Bronchial epithelial cell (primary cell): Measurements from ENCODE around the gene GRK1. TPM values are rescaled to one million over a fixed set of nuclear protein-coding genes. Genes with fewer than 3 reads are reported as not detected.
"Not testable (repeated sequence)": the region's sequence is repeated elsewhere in the genome, so short reads cannot be mapped to it uniquely, and the experiment has no call there.

Source experiments
- DNase-seq: peaks from one replicate; pipeline ENCODE4 v3.0.0-alpha.2; 2010; ENCODE audit warnings: low read depth
- FAIRE-seq: peaks from 2 replicates; lab custom pipeline; 2011; peaks lifted over from hg19 to GRCh38; lab: Jason Lieb, UNC
- H3K27me3 ChIP-seq: 2 replicates; pipeline ENCODE4 v1.5.1; 2011; ENCODE audit warnings: low read length; ENCODE audit not compliant: control insufficient read depth, insufficient read depth
- H3K36me3 ChIP-seq: 2 replicates; pipeline ENCODE4 v1.5.1; 2011; ENCODE audit warnings: low read length; ENCODE audit not compliant: control insufficient read depth, insufficient read depth
- H3K4me3 ChIP-seq: 2 replicates; pipeline ENCODE4 v1.5.1; 2011; ENCODE audit warnings: mild to moderate bottlenecking, low read depth, low read length, control low read depth
- total RNA-seq: library from RNA; depleted of rRNA; stranded (reverse); fragments of >200 nt; gene quantifications from 2 replicates; pipeline ENCODE4 v1.2.1, GENCODE V29; 2014
- TF ChIP-seq, protein P1 (sequence below): IDR thresholded peaks from 2 replicates; pipeline ENCODE4 v1.5.1; 2011; ENCODE audit warnings: mild to moderate bottlenecking, moderate library complexity, low read length, control low read depth, inconsistent platforms; ENCODE audit not compliant: insufficient read depth, severe bottlenecking

GRK1 gene
- total RNA-seq, 1 donor from 2014 or later, result not detected

DNA sequence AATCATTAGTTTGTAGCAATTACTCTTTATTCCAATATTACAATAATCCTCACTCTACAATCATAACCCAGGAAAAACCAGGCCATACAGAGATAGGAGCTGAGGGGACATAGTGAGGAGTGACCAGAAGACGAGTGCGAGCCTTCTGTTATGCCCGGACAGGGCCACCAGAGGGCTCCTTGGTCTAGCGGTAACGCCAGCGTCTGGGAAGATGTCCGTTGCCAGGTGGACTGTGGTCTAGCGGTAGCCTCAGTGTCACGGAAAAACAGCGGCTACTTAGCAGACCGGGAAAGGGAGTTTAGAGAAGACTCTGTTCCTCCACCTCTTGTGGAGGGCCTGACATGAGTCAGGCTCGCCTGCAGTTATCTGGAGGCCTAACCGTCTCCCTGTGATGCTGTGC, 45.5 kb upstream of the GRK1 start:
- peaks cover 15% of the 10 kb centered on the region for H3K36me3 ChIP-seq
- not testable (repeated sequence) for H3K4me3 ChIP-seq, H3K27me3 ChIP-seq, FAIRE-seq, DNase-seq
- TF ChIP-seq, protein P1, sequence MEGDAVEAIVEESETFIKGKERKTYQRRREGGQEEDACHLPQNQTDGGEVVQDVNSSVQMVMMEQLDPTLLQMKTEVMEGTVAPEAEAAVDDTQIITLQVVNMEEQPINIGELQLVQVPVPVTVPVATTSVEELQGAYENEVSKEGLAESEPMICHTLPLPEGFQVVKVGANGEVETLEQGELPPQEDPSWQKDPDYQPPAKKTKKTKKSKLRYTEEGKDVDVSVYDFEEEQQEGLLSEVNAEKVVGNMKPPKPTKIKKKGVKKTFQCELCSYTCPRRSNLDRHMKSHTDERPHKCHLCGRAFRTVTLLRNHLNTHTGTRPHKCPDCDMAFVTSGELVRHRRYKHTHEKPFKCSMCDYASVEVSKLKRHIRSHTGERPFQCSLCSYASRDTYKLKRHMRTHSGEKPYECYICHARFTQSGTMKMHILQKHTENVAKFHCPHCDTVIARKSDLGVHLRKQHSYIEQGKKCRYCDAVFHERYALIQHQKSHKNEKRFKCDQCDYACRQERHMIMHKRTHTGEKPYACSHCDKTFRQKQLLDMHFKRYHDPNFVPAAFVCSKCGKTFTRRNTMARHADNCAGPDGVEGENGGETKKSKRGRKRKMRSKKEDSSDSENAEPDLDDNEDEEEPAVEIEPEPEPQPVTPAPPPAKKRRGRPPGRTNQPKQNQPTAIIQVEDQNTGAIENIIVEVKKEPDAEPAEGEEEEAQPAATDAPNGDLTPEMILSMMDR, result peak; percentile 21

DNA sequence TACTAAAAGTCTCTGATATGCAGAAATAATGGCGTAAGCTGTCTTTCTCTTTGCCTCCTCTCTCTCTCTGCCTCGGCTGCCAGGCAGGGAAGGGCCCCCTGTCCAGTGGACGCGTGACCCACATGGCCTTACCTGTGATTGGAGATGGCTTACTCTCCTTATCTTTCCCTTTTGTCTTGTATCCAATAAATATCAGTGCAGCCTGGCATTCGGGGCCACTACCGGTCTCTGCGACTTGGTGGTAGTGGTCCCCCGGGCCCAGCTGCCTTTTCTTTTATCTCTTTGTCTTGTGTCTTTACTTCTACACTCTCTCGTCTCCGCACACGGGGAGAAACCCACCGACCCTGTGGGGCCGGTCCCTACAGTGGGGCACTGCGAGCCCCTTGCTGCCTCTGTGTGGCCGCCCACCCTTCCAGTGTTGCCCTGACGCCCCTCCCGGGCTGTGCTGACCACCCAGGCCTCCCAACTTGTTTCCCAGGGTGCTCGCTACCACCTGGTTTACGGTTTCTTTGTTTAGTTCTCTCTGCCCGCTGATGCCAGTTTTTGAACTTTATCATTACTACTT, 45.0 kb upstream of the GRK1 start:
- not testable (repeated sequence) for FAIRE-seq, H3K27me3 ChIP-seq, DNase-seq, H3K4me3 ChIP-seq
- peaks cover 16% of the 10 kb centered on the region for H3K36me3 ChIP-seq

DNA sequence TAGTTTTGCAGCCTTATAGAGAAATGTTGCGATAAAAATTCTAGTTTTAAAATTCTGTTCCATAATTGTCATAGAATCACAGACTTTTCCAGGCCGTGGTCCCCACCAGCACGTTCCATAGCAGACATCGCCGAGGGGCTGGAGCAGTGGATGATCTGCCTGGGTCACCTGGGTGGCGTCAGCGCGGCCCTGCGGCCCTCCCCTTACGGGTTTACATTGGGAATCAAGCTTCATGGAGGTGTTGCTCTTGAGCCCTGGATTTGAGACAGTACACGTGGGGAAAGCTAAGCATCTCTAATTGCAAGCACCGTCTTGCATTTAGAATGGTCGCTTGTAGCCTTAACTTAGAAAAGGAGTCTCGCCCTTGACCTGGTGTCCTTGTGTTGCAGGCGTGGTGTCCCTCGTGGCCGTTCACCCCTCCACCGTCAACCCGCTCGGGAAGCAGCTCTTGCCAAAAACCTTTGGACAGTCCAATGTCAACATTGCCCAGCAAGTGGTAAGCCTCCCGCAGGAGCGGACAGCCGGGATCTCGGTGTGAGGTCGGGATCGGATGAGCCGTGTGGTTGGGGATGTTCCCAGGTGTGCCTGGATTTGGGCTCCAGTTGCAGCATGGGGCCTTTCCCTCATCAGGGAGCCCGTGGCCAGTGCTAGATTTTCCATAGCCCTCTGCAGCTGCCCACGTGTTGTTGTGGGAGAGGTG, 44.1 kb upstream of the GRK1 start:
- peaks cover 18% of the 10 kb centered on the region for H3K36me3 ChIP-seq
- H3K4me3 ChIP-seq, result no peak overlapping the region
- FAIRE-seq, result no peak
- TF ChIP-seq, protein P1, result no peak
- H3K27me3 ChIP-seq, result no peaks in the 10 kb centered on the region
- DNase-seq, result no peak

DNA sequence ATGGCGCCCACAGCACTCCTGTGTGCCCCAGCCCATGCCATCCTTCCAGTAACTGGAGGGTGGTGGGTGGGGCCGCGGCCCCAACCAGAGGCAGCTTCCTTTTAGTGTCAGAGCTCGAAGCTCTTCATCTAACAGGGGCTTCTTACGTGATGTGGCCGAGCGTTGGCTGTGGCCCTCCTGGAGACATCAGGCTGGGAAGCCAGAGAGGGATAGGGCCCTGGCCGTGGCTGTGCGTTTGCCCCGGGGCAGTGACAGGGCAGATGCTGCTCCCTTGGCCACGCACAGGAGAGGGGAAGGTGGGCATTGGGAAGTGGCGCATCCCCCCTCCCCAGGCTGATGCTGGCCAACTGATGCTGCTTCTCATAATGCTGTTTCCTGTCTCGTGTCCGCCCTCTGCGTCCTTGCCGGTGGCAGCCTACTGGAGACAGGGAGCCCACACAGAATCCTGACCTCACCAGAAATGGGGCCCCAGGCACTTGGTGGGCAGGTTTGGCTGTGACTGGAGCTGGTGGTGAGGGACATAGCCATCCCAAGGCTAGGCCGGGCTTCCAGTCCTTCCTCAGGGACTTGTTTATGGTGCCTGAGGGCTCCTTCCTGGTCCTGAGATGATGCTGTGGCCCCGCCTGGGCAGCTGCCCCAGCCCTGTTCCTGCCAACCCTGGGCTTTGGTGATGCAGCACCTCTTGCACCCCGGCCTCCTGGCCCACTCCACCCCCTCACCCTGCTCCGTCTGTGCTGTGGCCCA, 43.4 kb upstream of the GRK1 start:
- TF ChIP-seq, protein P1, result no peak
- Histone ChIP-seq H3K27me3 (no peaks in the 10 kb centered on the region), H3K36me3 (peaks cover 22% of the 10 kb centered on the region), H3K4me3 (no peak overlapping the region)
- no peak for DNase-seq
- no peak for FAIRE-seq

DNA sequence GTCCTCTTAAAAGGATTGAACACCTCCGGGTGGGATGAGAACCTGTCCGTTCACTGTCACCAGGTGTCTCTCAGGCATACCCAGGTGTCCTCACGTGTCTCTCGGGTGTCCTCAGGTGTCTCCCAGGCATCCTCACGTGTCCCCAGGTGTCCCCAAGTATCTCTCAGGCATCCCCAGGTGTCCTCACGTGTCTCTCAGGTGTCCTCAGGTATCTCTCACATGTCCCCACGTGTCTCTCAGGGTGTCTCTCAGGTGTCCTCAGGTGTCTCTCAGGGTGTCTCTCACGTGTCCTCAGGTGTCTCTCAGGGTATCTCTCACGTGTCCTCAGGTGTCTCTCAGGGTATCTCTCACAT, 42.8 kb upstream of the GRK1 start:
- DNase-seq (no peak), FAIRE-seq (peak; percentile 23)
- no peak overlapping the region for H3K4me3 ChIP-seq
- H3K36me3 ChIP-seq, result peaks cover 23% of the 10 kb centered on the region
- H3K27me3 ChIP-seq, result no peaks in the 10 kb centered on the region
- TF ChIP-seq, protein P1, result no peak

DNA sequence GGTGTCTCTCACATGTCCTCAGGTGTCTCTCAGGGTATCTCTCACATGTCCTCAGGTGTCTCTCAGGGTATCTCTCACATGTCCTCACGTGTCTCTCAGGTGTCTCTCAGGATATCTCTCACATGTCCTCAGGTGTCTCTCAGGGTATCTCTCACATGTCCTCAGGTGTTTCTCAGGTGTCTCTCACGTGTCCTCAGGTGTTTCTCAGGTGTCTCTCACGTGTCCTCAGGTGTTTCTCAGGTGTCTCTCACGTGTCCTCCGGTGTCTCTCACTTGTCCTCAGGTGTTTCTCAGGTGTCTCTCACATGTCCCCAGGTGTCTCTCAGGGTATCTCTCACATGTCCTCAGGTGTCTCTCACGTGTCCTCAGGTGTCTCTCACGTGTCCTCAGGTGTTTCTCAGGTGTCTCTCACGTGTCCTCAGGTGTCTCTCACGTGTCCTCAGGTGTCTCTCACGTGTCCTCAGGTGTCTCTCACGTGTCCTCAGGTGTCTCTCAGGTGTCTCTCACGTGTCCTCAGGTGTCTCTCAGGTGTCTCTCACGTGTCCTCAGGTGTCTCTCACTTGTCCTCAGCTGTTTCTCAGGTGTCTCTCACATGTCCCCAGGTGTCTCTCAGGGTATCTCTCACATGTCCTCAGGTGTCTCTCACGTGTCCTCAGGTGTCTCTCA, 42.2 kb upstream of the GRK1 start:
- peak; percentile 96 for FAIRE-seq
- DNase-seq, H3K27me3 ChIP-seq, H3K4me3 ChIP-seq: not testable (repeated sequence)
- peaks cover 21% of the 10 kb centered on the region for H3K36me3 ChIP-seq
